Measurements from ENCODE around the gene H6PD.

H6PD gene

GRCh38 chr1:9238134-9238533 is 3.6 kb downstream of the H6PD start:
- TF ChIP-seq CTCF (IDR thresholded peaks at IDR 0.05) = no peak

GRCh38 chr1:9238550-9238949 is 4.0 kb downstream of the H6PD start:
- no peak for TF ChIP-seq CTCF (IDR thresholded peaks at IDR 0.05)

- TF ChIP-seq CTCF (IDR thresholded peaks at IDR 0.05) = no peak
These were observed 5.2 kb downstream of the H6PD start for GRCh38 chr1:9239622-9240401.

GRCh38 chr1:9240914-9241820 is 6.6 kb downstream of the H6PD start:
- TF ChIP-seq CTCF (IDR thresholded peaks at IDR 0.05) = no peak

GRCh38 chr1:9241891-9242290 is 7.3 kb downstream of the H6PD start:
- TF ChIP-seq CTCF (IDR thresholded peaks at IDR 0.05) = no peak

- no peak for TF ChIP-seq CTCF (IDR thresholded peaks at IDR 0.05)
These were observed 7.9 kb downstream of the H6PD start for GRCh38 chr1:9242338-9242969.

- no peak for TF ChIP-seq CTCF (IDR thresholded peaks at IDR 0.05)
These were observed 8.6 kb downstream of the H6PD start for GRCh38 chr1:9243066-9243739.
